Measurements from ENCODE around the gene AKAP6. TPM values are rescaled to one million over a fixed set of nuclear protein-coding genes. Genes with fewer than 3 reads are reported as not detected.
"Not testable (repeated sequence)": the region's sequence is repeated elsewhere in the genome, so short reads cannot be mapped to it uniquely, and the experiment has no call there.

Gene AKAP6
- total RNA-seq, 1 experiment from 2014 or later: 2.0 TPM

DNA sequence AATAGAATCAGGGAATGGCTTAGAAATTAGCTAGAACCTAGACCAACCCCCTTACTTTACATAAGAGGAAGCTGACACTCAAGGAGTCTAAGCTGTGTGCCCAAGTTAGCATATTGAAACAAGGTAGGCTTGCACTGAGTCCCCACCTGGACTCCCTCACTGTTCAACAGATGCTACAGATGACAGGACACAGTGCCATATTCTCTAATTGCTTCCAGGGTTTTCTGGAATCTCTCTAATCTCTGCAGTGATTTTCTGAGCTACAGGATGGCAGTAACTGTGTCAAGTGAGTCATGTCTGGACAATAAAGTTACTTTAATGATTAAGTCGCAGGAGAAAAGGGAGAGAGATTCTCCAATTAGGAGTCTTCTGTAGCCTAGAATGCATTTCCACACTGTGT is 35.8 kb downstream of the AKAP6 start:
- in situ Hi-C loops (cut with HindIII; ENCODE audit: low pct_unique_long_range_greater_than_20kb, low sequenced_read_pairs): no loop called here
- no peak for DNase-seq (ENCODE audit: low read depth)

GRCh38 chr14:32366256-32366879 is 37.3 kb downstream of the AKAP6 start:
- in situ Hi-C loops (cut with HindIII; ENCODE audit: low pct_unique_long_range_greater_than_20kb, low sequenced_read_pairs): no loop called here
- no peak for DNase-seq (ENCODE audit: low read depth)

- in situ Hi-C loops (cut with HindIII; ENCODE audit: low pct_unique_long_range_greater_than_20kb, low sequenced_read_pairs): no loop called here
Measured at GRCh38 chr14:32366986-32367385, 37.9 kb downstream of the AKAP6 start.

GRCh38 chr14:32367516-32367915 is 38.4 kb downstream of the AKAP6 start:
- in situ Hi-C loops (cut with HindIII; ENCODE audit: low pct_unique_long_range_greater_than_20kb, low sequenced_read_pairs): no loop called here
- no peak for DNase-seq (ENCODE audit: low read depth)

More at GRCh38 chr14:32366986-32367385, 37.9 kb downstream of the AKAP6 start:
- no peak for DNase-seq (ENCODE audit: low read depth)

DNA sequence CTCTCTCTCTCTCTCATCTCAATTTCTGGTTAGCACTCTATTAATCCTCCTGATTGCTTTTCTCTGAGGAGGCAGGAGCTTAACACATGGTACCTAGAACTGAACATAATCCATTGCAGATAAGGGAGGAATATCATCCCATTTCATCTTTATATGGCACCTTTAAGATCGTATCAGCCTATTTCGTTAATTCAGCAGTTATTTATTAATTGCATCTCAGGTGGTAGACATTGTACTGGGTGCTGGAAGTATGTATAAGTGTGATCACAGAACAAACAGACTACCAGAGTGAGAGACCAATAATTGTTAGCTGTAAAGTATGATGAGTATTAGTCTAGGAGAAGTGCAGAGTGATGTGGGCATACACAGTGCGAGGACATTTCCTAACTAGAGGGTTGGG is 39.0 kb downstream of the AKAP6 start:
- no peak for DNase-seq (ENCODE audit: low read depth)
- in situ Hi-C loops (cut with HindIII; ENCODE audit: low pct_unique_long_range_greater_than_20kb, low sequenced_read_pairs): no loop called here

DNA sequence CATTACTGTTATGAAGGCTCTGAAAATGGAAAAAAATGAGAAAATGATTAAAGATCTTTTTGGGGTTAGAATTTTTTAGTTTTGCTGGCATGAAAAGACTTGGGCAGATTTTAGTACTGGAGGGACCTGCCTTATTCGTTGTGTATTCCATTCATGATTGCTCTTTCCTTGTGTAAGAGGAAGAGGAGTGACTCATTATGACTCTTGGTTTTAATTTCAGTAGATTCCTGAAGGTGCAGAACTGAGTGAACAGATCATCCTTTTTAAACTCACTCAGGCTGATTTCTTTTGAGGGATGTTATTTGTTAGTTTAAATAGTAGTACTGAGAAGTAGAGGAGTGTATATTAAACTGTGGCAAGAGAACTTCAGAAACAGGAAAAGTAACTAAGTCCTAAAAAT is 41.6 kb downstream of the AKAP6 start:
- peak; percentile 47 for DNase-seq (ENCODE audit: low read depth)
- in situ Hi-C loops (cut with HindIII; ENCODE audit: low pct_unique_long_range_greater_than_20kb, low sequenced_read_pairs): no loop called here

- in situ Hi-C loops (cut with HindIII; ENCODE audit: low pct_unique_long_range_greater_than_20kb, low sequenced_read_pairs): no loop called here
- DNase-seq (ENCODE audit: low read depth): peak; percentile 48
Measured at GRCh38 chr14:32372154-32372553, 43.1 kb downstream of the AKAP6 start.

DNA sequence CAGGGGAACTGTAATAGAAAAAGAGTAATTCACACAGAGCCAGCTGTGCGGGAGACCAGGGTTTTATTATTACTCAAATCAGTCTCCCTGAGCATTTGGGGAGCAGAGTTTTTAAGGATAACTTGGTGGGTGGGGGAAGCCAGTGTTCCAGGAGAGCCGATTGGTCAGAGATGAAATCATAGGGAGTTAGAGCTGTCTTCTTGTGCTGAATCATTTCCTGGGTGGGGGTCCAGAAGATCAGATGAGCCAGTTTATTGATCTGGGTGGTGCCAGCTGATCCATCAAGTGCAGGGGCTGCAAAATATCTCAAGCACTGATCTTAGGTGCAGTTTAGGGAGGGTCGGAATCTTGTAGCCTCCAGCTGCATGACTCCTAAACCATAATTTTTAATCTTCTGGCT is 44.1 kb downstream of the AKAP6 start:
- DNase-seq (ENCODE audit: low read depth); in situ Hi-C loops (cut with HindIII; ENCODE audit: low pct_unique_long_range_greater_than_20kb, low sequenced_read_pairs): not testable (repeated sequence)

- no peak for DNase-seq (ENCODE audit: low read depth)
- in situ Hi-C loops (cut with HindIII; ENCODE audit: low pct_unique_long_range_greater_than_20kb, low sequenced_read_pairs): no loop called here
Measured at GRCh38 chr14:32374155-32374554, 45.1 kb downstream of the AKAP6 start.

DNA sequence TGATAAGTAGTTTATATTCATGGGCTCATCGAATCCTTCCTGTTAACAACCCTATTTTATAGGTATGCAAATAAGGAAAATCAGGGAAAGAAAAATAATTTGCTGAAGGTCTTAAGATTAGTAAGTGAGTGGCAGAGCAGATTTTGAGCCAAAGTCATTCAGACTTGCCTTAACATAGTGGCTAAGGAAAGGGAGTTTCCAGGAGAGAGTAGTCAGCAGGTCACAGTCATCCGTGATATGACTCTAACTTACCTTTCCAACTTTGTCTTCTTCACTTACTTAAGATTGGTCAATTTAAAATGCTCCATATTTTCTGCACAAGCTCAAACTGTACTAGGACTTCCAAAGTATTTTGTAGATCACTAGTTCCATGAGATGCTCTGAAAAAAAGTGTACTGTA is 46.6 kb downstream of the AKAP6 start:
- in situ Hi-C loops (cut with HindIII; ENCODE audit: low pct_unique_long_range_greater_than_20kb, low sequenced_read_pairs): no loop called here
- no peak for DNase-seq (ENCODE audit: low read depth)

- in situ Hi-C loops (cut with HindIII; ENCODE audit: low pct_unique_long_range_greater_than_20kb, low sequenced_read_pairs): no loop called here
- no peak for DNase-seq (ENCODE audit: low read depth)
Measured at GRCh38 chr14:32377046-32377646, 48.0 kb downstream of the AKAP6 start.

DNA sequence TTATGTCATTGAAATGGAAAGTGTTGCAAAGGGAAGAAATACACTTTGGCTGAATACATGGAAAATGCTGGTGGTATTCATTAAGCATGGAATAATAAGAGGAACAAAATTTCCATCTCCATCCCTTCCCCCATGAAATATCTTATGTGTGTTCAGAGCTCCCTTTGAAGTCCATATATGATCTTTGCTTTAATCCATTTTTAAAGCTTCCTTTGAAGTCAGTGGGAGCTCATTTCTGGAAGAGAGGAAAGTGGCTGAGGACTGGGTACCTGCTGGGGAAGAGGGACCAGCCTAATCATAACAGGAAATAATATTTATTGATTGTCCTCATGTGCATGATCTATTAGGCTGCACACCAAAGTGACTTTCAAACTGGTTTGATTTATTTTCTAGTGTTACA is 49.2 kb downstream of the AKAP6 start:
- DNase-seq (ENCODE audit: low read depth): no peak
- in situ Hi-C loops (cut with HindIII; ENCODE audit: low pct_unique_long_range_greater_than_20kb, low sequenced_read_pairs): no loop called here

DNA sequence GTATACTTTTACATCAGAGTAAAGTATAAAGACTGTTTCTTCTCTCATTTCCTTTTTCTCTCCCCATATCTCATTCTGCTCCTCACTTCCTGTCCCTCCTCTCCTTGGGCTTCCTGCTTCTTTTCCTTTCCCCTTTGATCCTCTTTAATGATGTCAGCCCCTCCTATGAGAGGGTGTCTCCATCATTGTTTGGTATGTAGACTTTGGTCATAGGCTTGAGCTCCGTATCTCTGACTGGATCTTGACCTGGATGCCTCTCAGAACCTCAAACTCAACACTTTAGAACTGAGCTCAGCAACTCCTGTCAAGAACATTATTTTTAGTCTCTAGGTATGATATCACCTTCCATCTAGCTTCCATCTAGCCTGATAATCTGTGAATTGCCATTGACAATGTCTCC is 50.3 kb downstream of the AKAP6 start:
- in situ Hi-C loops (cut with HindIII; ENCODE audit: low pct_unique_long_range_greater_than_20kb, low sequenced_read_pairs): no loop called here
- DNase-seq (ENCODE audit: low read depth): no peak

DNA sequence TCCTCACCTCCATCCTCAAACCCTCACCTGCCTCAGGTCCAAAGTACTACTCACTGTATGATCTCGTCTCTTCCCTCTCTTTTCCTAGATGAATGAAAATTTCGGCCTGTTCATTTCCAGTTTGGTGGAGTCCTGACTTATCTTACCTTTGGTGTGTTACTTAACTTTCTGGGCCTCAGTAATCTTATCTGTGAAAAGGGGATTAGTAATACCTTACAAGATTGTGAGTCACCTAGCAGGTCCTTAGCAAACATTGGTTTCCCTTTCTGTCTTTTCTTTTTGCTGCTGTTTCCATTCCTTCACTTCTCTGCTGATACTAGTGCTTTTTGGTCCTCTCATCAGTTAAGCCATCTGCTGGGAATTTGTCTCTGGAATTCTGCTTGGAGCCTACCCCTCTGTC is 52.8 kb downstream of the AKAP6 start:
- in situ Hi-C loops (cut with HindIII; ENCODE audit: low pct_unique_long_range_greater_than_20kb, low sequenced_read_pairs): no loop called here

GRCh38 chr14:32382704-32383103 is 53.6 kb downstream of the AKAP6 start:
- in situ Hi-C loops (cut with HindIII; ENCODE audit: low pct_unique_long_range_greater_than_20kb, low sequenced_read_pairs): no loop called here
- DNase-seq (ENCODE audit: low read depth): no peak

More for the DNA sequence above, 52.8 kb downstream of the AKAP6 start:
- DNase-seq (ENCODE audit: low read depth): no peak

GRCh38 chr14:32383364-32384009 is 54.4 kb downstream of the AKAP6 start:
- no peak for DNase-seq (ENCODE audit: low read depth)
- in situ Hi-C loops (cut with HindIII; ENCODE audit: low pct_unique_long_range_greater_than_20kb, low sequenced_read_pairs): no loop called here

DNA sequence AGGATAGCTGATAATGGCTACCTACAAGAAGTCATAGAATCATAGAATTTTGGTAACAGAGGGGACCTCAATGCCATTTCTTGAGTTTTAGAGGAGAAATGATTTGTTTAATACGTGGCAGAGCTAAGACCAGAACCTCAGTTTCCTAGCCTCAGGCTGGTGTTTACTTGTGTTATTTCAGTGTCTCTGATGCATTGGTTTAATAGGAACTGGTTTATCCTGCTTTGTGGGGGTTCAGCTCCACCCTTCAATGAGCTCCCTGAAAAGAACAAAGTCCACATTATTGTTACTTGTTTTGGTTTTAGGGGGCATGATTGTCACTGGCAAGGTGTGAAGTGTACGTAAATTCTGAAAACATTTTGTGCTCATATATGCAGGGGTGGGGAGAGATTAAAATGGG is 55.4 kb downstream of the AKAP6 start:
- in situ Hi-C loops (cut with HindIII; ENCODE audit: low pct_unique_long_range_greater_than_20kb, low sequenced_read_pairs): no loop called here
- DNase-seq (ENCODE audit: low read depth): no peak

DNA sequence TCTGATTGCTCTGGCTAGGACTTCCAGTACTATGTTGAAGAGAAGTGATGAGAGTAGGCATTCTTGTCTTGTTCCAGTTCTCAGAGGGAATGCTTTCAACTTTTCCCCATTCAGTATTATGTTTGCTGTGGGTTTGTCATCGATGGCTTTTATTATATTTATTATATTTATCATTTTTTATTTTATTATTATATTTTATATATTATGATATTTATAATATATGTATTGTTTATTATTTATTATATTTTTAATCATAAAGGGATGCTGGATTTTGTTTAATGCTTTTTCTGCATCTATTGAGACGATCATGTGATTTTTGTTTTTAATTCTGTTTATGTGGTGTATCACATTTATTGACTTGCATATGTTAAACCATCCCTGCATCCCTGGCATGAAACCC is 58.2 kb downstream of the AKAP6 start:
- in situ Hi-C loops (cut with HindIII; ENCODE audit: low pct_unique_long_range_greater_than_20kb, low sequenced_read_pairs); DNase-seq (ENCODE audit: low read depth): not testable (repeated sequence)

DNA sequence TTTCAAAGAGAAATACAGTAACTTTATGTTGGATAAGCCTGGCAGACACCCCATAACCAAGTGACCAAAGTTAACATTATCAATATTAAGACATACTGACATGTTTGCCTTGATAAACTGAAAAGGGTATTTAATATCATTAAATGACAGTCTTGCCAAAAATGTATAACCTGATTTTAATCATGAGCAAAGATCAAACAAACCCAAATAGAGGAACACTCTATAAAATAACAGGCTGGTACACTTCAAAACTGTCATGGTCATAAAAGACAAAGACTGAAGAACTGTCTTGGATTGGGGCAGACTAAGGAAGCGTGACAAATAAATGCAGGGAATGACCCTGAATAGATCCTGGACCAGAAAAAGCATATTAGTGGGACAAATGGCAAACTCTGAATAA is 64.0 kb downstream of the AKAP6 start:
- in situ Hi-C loops (cut with HindIII; ENCODE audit: low pct_unique_long_range_greater_than_20kb, low sequenced_read_pairs): no loop called here
- DNase-seq (ENCODE audit: low read depth): no peak

DNA sequence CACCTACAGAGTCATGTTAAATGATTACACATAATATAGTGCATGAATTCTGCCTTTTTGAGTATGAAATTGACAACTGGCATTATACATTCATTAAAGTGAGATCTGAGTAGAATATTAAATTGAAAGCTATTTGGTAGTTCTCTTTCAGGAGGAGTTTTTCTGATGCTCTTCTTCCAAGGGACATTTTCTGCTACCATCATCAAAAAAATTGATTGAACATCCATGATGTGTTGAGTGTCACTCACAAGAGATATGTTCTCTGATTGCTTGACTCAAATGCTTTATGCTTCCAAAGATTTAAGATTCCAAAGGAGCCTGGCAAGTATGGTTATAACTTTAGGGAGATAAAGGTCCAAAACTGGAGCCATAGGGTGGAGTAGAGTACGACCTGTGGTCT is 64.9 kb downstream of the AKAP6 start:
- in situ Hi-C loops (cut with HindIII; ENCODE audit: low pct_unique_long_range_greater_than_20kb, low sequenced_read_pairs): no loop called here
- no peak for DNase-seq (ENCODE audit: low read depth)

All from Caki2 (cell line).